SK-N-SH (cell line): ENCODE measurements around the gene LRRC45. TPM values are rescaled to one million over a fixed set of nuclear protein-coding genes. Genes with fewer than 3 reads are reported as not detected.

Source experiments
- CTCF ChIA-PET: fragments of 300-600, 350-600 bp; formaldehyde crosslinking; extraction: SDS; loops from one replicate; lab custom pipeline; 2021; lab: Yijun Ruan, JAX
- POLR2A ChIA-PET: fragments of 350-600 bp; sonication (Branson Sonifier 250); formaldehyde crosslinking; extraction: SDS; loops from one replicate; lab custom pipeline; 2020; ENCODE audit warnings: antibody characterized with exemption, inconsistent platforms; lab: Yijun Ruan, JAX
- DNase-seq: peaks from one replicate; pipeline ENCODE4 v3.0.0; 2012
- H2AFZ ChIP-seq: fragments of 200-600 bp; sonication (generic); 2 replicates; pipeline ENCODE4 v1.8.1; 2016; ENCODE audit warnings: antibody characterized with exemption, mild to moderate bottlenecking, low read depth
- H3F3A ChIP-seq: fragments of 200-600 bp; sonication (generic); replicated peaks from 2 replicates; pipeline ENCODE3; 2016; ENCODE audit warnings: antibody characterized with exemption, mild to moderate bottlenecking; ENCODE audit not compliant: insufficient read depth
- H3K27ac ChIP-seq, 2 experiments: fragments of 200-500 bp in 1 of 2; fragments of 200-600 bp in 1 of 2; sonication (Bioruptor generic) in 1 of 2; sonication (generic), shearing (Covaris generic) in 1 of 2; 2 replicates each; pipeline versions ENCODE4 v1.5.1 to v1.6.1; 2014 to 2016; ENCODE audit warnings: low read depth in 2 of 2, inconsistent platforms in 1 of 2, low read length in 1 of 2, mild to moderate bottlenecking in 1 of 2, mixed read lengths in 1 of 2
- H3K27me3 ChIP-seq: fragments of 200-600 bp; sonication (generic), shearing (Covaris generic); 2 replicates; pipeline ENCODE4 v1.6.1; 2016; ENCODE audit warnings: mixed run types; ENCODE audit not compliant: insufficient read depth
- H3K36me3 ChIP-seq, 2 experiments: fragments of 200-500 bp in 1 of 2; fragments of 200-600 bp in 1 of 2; sonication (Bioruptor generic) in 1 of 2; sonication (generic) in 1 of 2; replicated peaks in 1 of 2; 2 replicates each; pipeline versions ENCODE3 to v1.5.1; 2014 to 2016; ENCODE audit warnings: low read length in 1 of 2, mild to moderate bottlenecking in 1 of 2; ENCODE audit not compliant: insufficient read depth in 2 of 2, control insufficient read depth in 1 of 2
- H3K4me1 ChIP-seq, 2 experiments: fragments of 200-500 bp in 1 of 2; fragments of 200-600 bp in 1 of 2; sonication (Bioruptor generic) in 1 of 2; sonication (generic), shearing (Covaris generic) in 1 of 2; 2 replicates each; pipeline versions ENCODE4 v1.5.1 to v1.6.1; 2014 to 2016; ENCODE audit warnings: low read depth in 1 of 2, low read length in 1 of 2, mixed run types in 1 of 2; ENCODE audit not compliant: insufficient read depth in 2 of 2, control insufficient read depth in 1 of 2
- H3K4me2 ChIP-seq: fragments of 200-600 bp; sonication (generic), shearing (Covaris generic); 2 replicates; pipeline ENCODE4 v1.6.1; 2017; ENCODE audit warnings: mixed run types
- H3K4me3 ChIP-seq, 2 experiments: fragments of 200-500 bp in 1 of 2; fragments of 200-600 bp in 1 of 2; sonication (Bioruptor generic) in 1 of 2; sonication (generic), shearing (Covaris generic) in 1 of 2; 2 replicates each; pipeline versions ENCODE4 v1.5.1 to v1.8.1; 2014 to 2016; ENCODE audit warnings: low read depth in 2 of 2, inconsistent platforms in 1 of 2, low read length in 1 of 2, mild to moderate bottlenecking in 1 of 2, mixed read lengths in 1 of 2, moderate library complexity in 1 of 2
- H3K79me2 ChIP-seq: fragments of 200-600 bp; sonication (generic); 2 replicates; pipeline ENCODE4 v1.8.1; 2017; ENCODE audit warnings: mild to moderate bottlenecking; ENCODE audit not compliant: insufficient read depth
- H3K9ac ChIP-seq: fragments of 200-600 bp; sonication (generic); 2 replicates; pipeline ENCODE4 v1.6.1; 2017; ENCODE audit warnings: mixed run types
- H3K9me2 ChIP-seq: fragments of 200-600 bp; sonication (generic); 2 replicates; pipeline ENCODE4 v1.6.1; 2017; ENCODE audit warnings: mixed run types
- H3K9me3 ChIP-seq: fragments of 200-600 bp; sonication (generic); 2 replicates; pipeline ENCODE4 v1.6.1; 2017; ENCODE audit warnings: mixed run types, mild to moderate bottlenecking, moderate library complexity
- H4K20me1 ChIP-seq: fragments of 200-600 bp; sonication (generic); 2 replicates; pipeline ENCODE4 v1.6.1; 2017; ENCODE audit warnings: mild to moderate bottlenecking, mixed run types; ENCODE audit not compliant: insufficient read depth
- CHD2 ChIP-seq: fragments of 150-350 bp; IDR thresholded peaks from 2 replicates; pipeline ENCODE4 v1.6.1; 2018; ENCODE audit warnings: low read length; ENCODE audit not compliant: partially characterized antibody
- CTCF ChIP-seq: fragments of 200-600 bp; sonication (generic); IDR thresholded peaks from 2 replicates; pipeline ENCODE4 v1.6.1; 2017; ENCODE audit warnings: antibody characterized with exemption, mild to moderate bottlenecking, moderate library complexity
- ELF1 ChIP-seq: IDR thresholded peaks from 2 replicates; pipeline ENCODE4 v1.4.0; 2012
- EP300 ChIP-seq, 2 experiments: IDR thresholded peaks; 2 replicates each; pipeline versions ENCODE4 v1.4.0 to v1.6.1; 2012; ENCODE audit warnings: borderline replicate concordance in 1 of 2, low read depth in 1 of 2, low read length in 1 of 2
- EZH2phosphoT487 ChIP-seq: fragments of 200-600 bp; sonication (generic); IDR thresholded peaks from 2 replicates; pipeline ENCODE4 v1.6.1; 2017; ENCODE audit warnings: low read depth, mixed run types, mild to moderate bottlenecking, antibody characterized with exemption, moderate library complexity, borderline replicate concordance
- FOSL2 ChIP-seq: IDR thresholded peaks from 2 replicates; pipeline ENCODE4 v1.4.0; 2012; ENCODE audit warnings: low read depth, mild to moderate bottlenecking, moderate library complexity, borderline replicate concordance
- FOXM1 ChIP-seq: IDR thresholded peaks from 2 replicates; pipeline ENCODE4 v1.4.0; 2012; ENCODE audit warnings: low read depth, mild to moderate bottlenecking
- GABPA ChIP-seq: IDR thresholded peaks from 2 replicates; pipeline ENCODE4 v1.4.0; 2012; ENCODE audit warnings: low read depth, mild to moderate bottlenecking
- GATA2 ChIP-seq: sonication (generic); formaldehyde crosslinking; IDR thresholded peaks from 2 replicates; pipeline ENCODE4 v1.5.0; 2020; ENCODE audit warnings: mild to moderate bottlenecking, missing genetic modification reagents
- MEF2A ChIP-seq: IDR thresholded peaks from 2 replicates; pipeline ENCODE4 v1.4.0; 2012; ENCODE audit warnings: low read depth, borderline replicate concordance
- NRF1 ChIP-seq: IDR thresholded peaks from 2 replicates; pipeline ENCODE4 v1.6.1; 2012; ENCODE audit warnings: low read depth, mild to moderate bottlenecking, low read length
- PBX3 ChIP-seq: IDR thresholded peaks from 2 replicates; pipeline ENCODE4; 2012
- POLR2AphosphoS5 ChIP-seq: IDR thresholded peaks from 2 replicates; pipeline ENCODE4 v1.6.1; 2012; ENCODE audit warnings: low read depth, low read length
- RAD21 ChIP-seq: IDR thresholded peaks from 2 replicates; pipeline ENCODE4 v1.6.1; 2012; ENCODE audit warnings: mild to moderate bottlenecking, low read length
- RCOR1 ChIP-seq: fragments of 150-350 bp; IDR thresholded peaks from 2 replicates; pipeline ENCODE4 v1.6.1; 2017; ENCODE audit warnings: antibody characterized with exemption, low read length
- RFX5 ChIP-seq: IDR thresholded peaks from 2 replicates; pipeline ENCODE4 v1.6.1; 2012; ENCODE audit warnings: mild to moderate bottlenecking, improper control_type of control experiment, low read length
- SMC3 ChIP-seq: IDR thresholded peaks from 2 replicates; pipeline ENCODE4 v1.6.1; 2012; ENCODE audit warnings: low read depth, low read length, improper control_type of control experiment
- TCF12 ChIP-seq: IDR thresholded peaks from 2 replicates; pipeline ENCODE4 v1.4.0; 2012
- TEAD4 ChIP-seq: IDR thresholded peaks from 2 replicates; pipeline ENCODE4 v1.4.0; 2012; ENCODE audit warnings: mild to moderate bottlenecking, borderline replicate concordance; ENCODE audit not compliant: insufficient read depth
- WGBS: methylation state at CpG from one replicate; pipeline ENCODE4 v1.1.6; 2017; ENCODE audit warnings: low lambda C conversion rate; 5-methylcytosine and 5-hydroxymethylcytosine counted together
- polyA plus RNA-seq, 3 experiments: library from polyadenylated mRNA; depleted of rRNA; stranded (reverse); fragments of >200 nt; gene quantifications; 2 replicates each; pipeline ENCODE4 v1.2.3, GENCODE V29; 2012
- TF ChIP-seq, protein P1 (sequence below): fragments of 150-350 bp; IDR thresholded peaks from 2 replicates; pipeline ENCODE4 v1.6.1; 2017; ENCODE audit warnings: antibody characterized with exemption, low read length, low read depth, borderline replicate concordance
- TF ChIP-seq, protein P2 (sequence below): fragments of 150-350 bp; IDR thresholded peaks from 2 replicates; pipeline ENCODE4 v1.6.1; 2016; ENCODE audit warnings: mild to moderate bottlenecking, low read depth, low read length

Gene LRRC45
- polyA plus RNA-seq, 1 of the 3 experiments (the other 2 are of a cell fraction): 31.5 TPM

DNA sequence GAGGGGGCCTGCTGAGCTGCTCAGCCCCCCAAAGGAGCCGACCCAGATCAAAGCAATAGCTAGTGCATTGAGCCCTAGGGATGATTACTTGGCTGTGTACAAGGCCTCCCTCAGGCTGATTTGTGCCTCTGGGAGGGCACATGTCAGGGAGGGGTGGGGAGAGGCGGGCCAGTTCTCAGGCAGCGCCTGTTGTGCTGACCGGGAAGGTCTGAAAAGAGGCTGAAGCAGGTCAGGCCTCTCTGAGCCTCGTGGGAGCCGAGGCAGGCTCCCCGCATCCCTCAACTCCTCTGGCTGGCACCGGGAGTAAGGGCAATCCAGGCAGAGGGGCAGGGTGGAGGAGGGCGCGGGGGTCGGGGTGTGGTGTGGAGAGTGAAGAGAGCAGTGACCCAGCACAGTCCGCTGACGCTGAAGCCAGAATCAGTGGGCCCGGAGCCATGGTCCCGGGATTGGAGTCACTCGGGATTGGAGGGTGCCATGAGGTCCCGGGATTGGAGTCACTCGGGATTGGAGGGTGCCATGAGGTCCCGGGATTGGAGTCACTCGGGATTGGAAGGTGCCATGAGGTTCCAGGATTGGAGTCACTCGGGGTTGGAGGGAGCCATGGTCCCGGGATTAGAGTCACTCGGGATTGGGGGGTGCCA lies 11.4 kb downstream of the LRRC45 start:
- TF ChIP-seq MEF2A (no peak), RFX5 (no peak), CTCF (no peak), GATA2 (CRISPR knock-in tag) (no peak), RAD21 (no peak), SMC3 (no peak), FOSL2 (no peak), EP300 (IDR thresholded peaks at IDR 0.05; ENCODE audit: borderline replicate concordance in 1 of 2, low read depth in 1 of 2, low read length in 1 of 2) (no peak), ELF1 (no peak), NRF1 (no peak), CHD2 (no peak), PBX3 (no peak), RCOR1 (no peak)
- Histone ChIP-seq H3K79me2 (no peaks in the 10 kb centered on the region), H3K36me3 (peaks cover 5 to 8% of the 10 kb centered on the region in 2 experiments), H3K4me1 (peaks cover 7 to 33% of the 10 kb centered on the region in 2 experiments), H3K9me3 (no peaks in the 10 kb centered on the region), H2AFZ (no peak overlapping the region), H3K4me2 (no peak overlapping the region), H3K27ac (no peak overlapping the region), H3K9ac (no peak overlapping the region), H3K4me3 (no peak overlapping the region), H3K27me3 (no peaks in the 10 kb centered on the region), H4K20me1 (peaks cover 4% of the 10 kb centered on the region; the same call in 1 of the 2 replicates), H3F3A (peaks cover 26% of the 10 kb centered on the region), H3K9me2 (no peaks in the 10 kb centered on the region)
- ChIA-PET POLR2A (interaction anchor here (1.7 kb wide), 1 partner anchor 11 kb away, joined by 4 read pairs; the partner anchor contains the start of genes CENPX and LRRC45), CTCF (interaction anchor here (1.0 to 35.7 kb wide), 11 partner anchors 11 to 201 kb away, joined by 3 to 1216 read pairs (median 27); partner anchors contain the start of genes CENPX, DUS1L, GPS1 and LRRC45)
- no peak for DNase-seq
- WGBS: 91% methylated on average over 23 of the region's 23 CpGs

DNA sequence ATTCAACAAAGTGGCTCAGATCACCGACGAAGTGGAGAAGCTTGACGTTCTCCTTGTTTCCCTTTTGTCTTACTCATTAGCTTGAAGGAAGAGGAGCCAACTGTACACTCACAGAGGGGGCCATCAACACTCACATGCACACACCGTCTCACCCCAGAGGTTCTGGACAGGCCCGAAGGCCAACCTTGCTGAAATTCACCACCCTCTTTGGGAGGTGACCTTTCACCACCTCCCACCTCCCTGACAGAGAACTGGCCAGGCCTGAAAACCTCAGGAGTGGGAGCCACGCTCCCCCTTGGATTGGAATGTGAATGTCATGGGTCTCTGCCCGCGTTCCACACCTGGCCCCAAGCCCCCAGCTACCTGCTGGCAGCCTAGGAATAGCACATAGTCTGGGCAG lies 12.4 kb downstream of the LRRC45 start:
- Histone ChIP-seq H3K4me1 (peaks cover 7 to 30% of the 10 kb centered on the region in 2 experiments), H3K36me3 (peaks cover 5 to 8% of the 10 kb centered on the region in 2 experiments), H3K79me2 (no peaks in the 10 kb centered on the region), H3K9ac (no peak overlapping the region), H3F3A (peaks cover 19% of the 10 kb centered on the region), H3K4me2 (no peak overlapping the region), H4K20me1 (no peaks in the 10 kb centered on the region), H3K9me2 (no peaks in the 10 kb centered on the region), H3K27me3 (no peaks in the 10 kb centered on the region), H3K9me3 (no peaks in the 10 kb centered on the region), H3K4me3 (no peak overlapping the region), H2AFZ (no peak overlapping the region), H3K27ac (no peak overlapping the region)
- WGBS: 94% methylated on average over 8 of the region's 8 CpGs
- DNase-seq: no peak
- CTCF ChIA-PET: interaction anchor here (1.3 to 35.7 kb wide), 9 partner anchors 12 to 200 kb away, joined by 3 to 1216 read pairs (median 27); partner anchors contain the start of genes CENPX, DUS1L, GPS1 and LRRC45
- POLR2A ChIA-PET: interaction anchor here (1.7 kb wide), 1 partner anchor 12 kb away, joined by 4 read pairs; the partner anchor contains the start of genes CENPX and LRRC45
- no peak for TF ChIP-seq TCF12
- TF ChIP-seq EZH2phosphoT487: no peak
- TF ChIP-seq, protein P1, sequence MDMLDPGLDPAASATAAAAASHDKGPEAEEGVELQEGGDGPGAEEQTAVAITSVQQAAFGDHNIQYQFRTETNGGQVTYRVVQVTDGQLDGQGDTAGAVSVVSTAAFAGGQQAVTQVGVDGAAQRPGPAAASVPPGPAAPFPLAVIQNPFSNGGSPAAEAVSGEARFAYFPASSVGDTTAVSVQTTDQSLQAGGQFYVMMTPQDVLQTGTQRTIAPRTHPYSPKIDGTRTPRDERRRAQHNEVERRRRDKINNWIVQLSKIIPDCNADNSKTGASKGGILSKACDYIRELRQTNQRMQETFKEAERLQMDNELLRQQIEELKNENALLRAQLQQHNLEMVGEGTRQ: no peak
- no peak for TF ChIP-seq FOSL2
- no peak for TF ChIP-seq GABPA
- TF ChIP-seq TEAD4: no peak
- TF ChIP-seq POLR2AphosphoS5: no peak
- no peak for TF ChIP-seq RAD21
- TF ChIP-seq RFX5: no peak
- TF ChIP-seq PBX3: no peak
- no peak for TF ChIP-seq EP300 (IDR thresholded peaks at IDR 0.05; ENCODE audit: borderline replicate concordance in 1 of 2, low read depth in 1 of 2, low read length in 1 of 2)
- no peak for TF ChIP-seq FOXM1
- TF ChIP-seq, protein P2, sequence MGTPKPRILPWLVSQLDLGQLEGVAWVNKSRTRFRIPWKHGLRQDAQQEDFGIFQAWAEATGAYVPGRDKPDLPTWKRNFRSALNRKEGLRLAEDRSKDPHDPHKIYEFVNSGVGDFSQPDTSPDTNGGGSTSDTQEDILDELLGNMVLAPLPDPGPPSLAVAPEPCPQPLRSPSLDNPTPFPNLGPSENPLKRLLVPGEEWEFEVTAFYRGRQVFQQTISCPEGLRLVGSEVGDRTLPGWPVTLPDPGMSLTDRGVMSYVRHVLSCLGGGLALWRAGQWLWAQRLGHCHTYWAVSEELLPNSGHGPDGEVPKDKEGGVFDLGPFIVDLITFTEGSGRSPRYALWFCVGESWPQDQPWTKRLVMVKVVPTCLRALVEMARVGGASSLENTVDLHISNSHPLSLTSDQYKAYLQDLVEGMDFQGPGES: no peak
